HFFc6 (cell line): ENCODE measurements around the gene CCDC70. TPM values are rescaled to one million over a fixed set of nuclear protein-coding genes. Genes with fewer than 3 reads are reported as not detected.

Experiments
- DNase-seq: peaks from one replicate; pipeline ENCODE4 v3.0.0-alpha.2; 2018
- H3K27ac Mint-ChIP-seq: 2 replicates; pipeline ENCODE4 v1.8.0; 2020; ENCODE audit warnings: mild to moderate bottlenecking, mixed read lengths
- H3K27me3 Mint-ChIP-seq: 2 replicates; pipeline ENCODE4 v1.8.0; 2021; ENCODE audit warnings: mild to moderate bottlenecking, moderate library complexity, mixed read lengths; ENCODE audit not compliant: insufficient read depth
- H3K36me3 Mint-ChIP-seq: 2 replicates; pipeline ENCODE4 v1.8.0; 2021; ENCODE audit warnings: low read depth, mixed read lengths
- H3K4me1 Mint-ChIP-seq: 2 replicates; pipeline ENCODE4 v1.8.0; 2020; ENCODE audit warnings: low read depth, mixed read lengths
- H3K4me3 Mint-ChIP-seq: 2 replicates; pipeline ENCODE4 v1.8.0; 2020; ENCODE audit warnings: mild to moderate bottlenecking, moderate library complexity, mixed read lengths
- H3K9me3 Mint-ChIP-seq: 2 replicates; pipeline ENCODE4 v1.8.0; 2020; ENCODE audit warnings: mild to moderate bottlenecking, mixed read lengths
- CTCF ChIP-seq: fragments of 200-600 bp; sonication (generic); IDR thresholded peaks from 2 replicates; pipeline ENCODE4 v1.5.0; 2021; ENCODE audit warnings: antibody characterized with exemption, mild to moderate bottlenecking
- total RNA-seq, 6 experiments: library from RNA; stranded (reverse); fragmentation: NEBNext Ultra II Directional; extraction: Animal tissue kit (Norgen Biotek cat#: 25700); gene quantifications; 2 replicates in 1 of 6; 3 replicates in 5 of 6; pipeline ENCODE4 v1.2.3, GENCODE V29; 2021

The CCDC70 gene
- total RNA-seq, 6 experiments from 2014 or later = not detected

GRCh38 chr13:51831519-51831918 is 30.2 kb upstream of the CCDC70 start:
- no peak for DNase-seq
- Mint-ChIP-seq H3K9me3 (no peaks in the 10 kb centered on the region), H3K27ac (no peak overlapping the region), H3K4me3 (no peak overlapping the region), H3K27me3 (peaks cover 40% of the 10 kb centered on the region), H3K36me3 (no peaks in the 10 kb centered on the region), H3K4me1 (no peaks in the 10 kb centered on the region; the same call in 1 of the 2 replicates)
- no peak for TF ChIP-seq CTCF

- DNase-seq = peak; percentile 5
- Mint-ChIP-seq H3K4me3 (no peak overlapping the region), H3K27ac (no peak overlapping the region), H3K9me3 (no peaks in the 10 kb centered on the region), H3K27me3 (peaks cover 42% of the 10 kb centered on the region), H3K4me1 (no peaks in the 10 kb centered on the region; the same call in 1 of the 2 replicates), H3K36me3 (no peaks in the 10 kb centered on the region)
- TF ChIP-seq CTCF = peak; percentile 47; the same call in 1 of the 2 replicates
Observed at GRCh38 chr13:51832471-51833152, 29.2 kb upstream of the CCDC70 start.

GRCh38 chr13:51833980-51834379 is 27.8 kb upstream of the CCDC70 start:
- Mint-ChIP-seq H3K36me3 (no peaks in the 10 kb centered on the region), H3K4me3 (no peak overlapping the region), H3K27me3 (peaks cover 30% of the 10 kb centered on the region), H3K4me1 (peaks cover 8% of the 10 kb centered on the region), H3K27ac (no peak overlapping the region), H3K9me3 (no peaks in the 10 kb centered on the region)
- no peak for TF ChIP-seq CTCF
- no peak for DNase-seq

- TF ChIP-seq CTCF = no peak
Observed at GRCh38 chr13:51834581-51835171, 27.1 kb upstream of the CCDC70 start.

GRCh38 chr13:51837016-51837415 is 24.8 kb upstream of the CCDC70 start:
- TF ChIP-seq CTCF = no peak
- H3K27me3 Mint-ChIP-seq = peaks cover 41% of the 10 kb centered on the region
- H3K4me1 Mint-ChIP-seq = peaks cover 8% of the 10 kb centered on the region
- no peak overlapping the region for H3K27ac Mint-ChIP-seq
- no peaks in the 10 kb centered on the region for H3K9me3 Mint-ChIP-seq
- H3K4me3 Mint-ChIP-seq = no peak overlapping the region
- no peaks in the 10 kb centered on the region for H3K36me3 Mint-ChIP-seq
- DNase-seq = no peak

More at GRCh38 chr13:51834581-51835171, 27.1 kb upstream of the CCDC70 start:
- Mint-ChIP-seq H3K4me3 (no peak overlapping the region), H3K27ac (no peak overlapping the region), H3K36me3 (no peaks in the 10 kb centered on the region), H3K4me1 (peaks cover 8% of the 10 kb centered on the region), H3K27me3 (peaks cover 36% of the 10 kb centered on the region), H3K9me3 (no peaks in the 10 kb centered on the region)
- no peak for DNase-seq
